ACHN (cell line): ENCODE data around the gene NXF1.
"Not testable (repeated sequence)": the region's sequence is repeated elsewhere in the genome, so short reads cannot be mapped to it uniquely, and the experiment has no call there.

Experiments used
- DNase-seq: peaks from one replicate; pipeline ENCODE4 v3.0.0-alpha.2; 2015
- in situ Hi-C: cut with HindIII; loops from 2 replicates; pipeline ENCODE4 v1.10.0; 2017; ENCODE audit warnings: low sequenced_read_pairs, low pct_ligation_motif_present, low pct_unique_long_range_greater_than_20kb

NXF1 gene

GRCh38 chr11:62794201-62794775 lies 11.0 kb downstream of the NXF1 start:
- no peak for DNase-seq
- in situ Hi-C loops: no loop called here

GRCh38 chr11:62792202-62792575 lies 13.1 kb downstream of the NXF1 start:
- no peak for DNase-seq

GRCh38 chr11:62791501-62792201 lies 13.6 kb downstream of the NXF1 start, which contains the start of gene TMEM223:
TSS of gene TMEM223 (minus strand) at chr11:62792006. CDS start at chr11:62791994, 12 bp downstream.
- peak; percentile 79 for DNase-seq

More at GRCh38 chr11:62792202-62792575, 13.1 kb downstream of the NXF1 start:
- in situ Hi-C loops: no loop called here

GRCh38 chr11:62789576-62789975 lies 15.7 kb downstream of the NXF1 start:
- no peak for DNase-seq
- in situ Hi-C loops: no loop called here

More at GRCh38 chr11:62791501-62792201, 13.6 kb downstream of the NXF1 start, which contains the start of gene TMEM223:
- in situ Hi-C loops: no loop called here

- in situ Hi-C loops: no loop called here
- DNase-seq: no peak
Measured at GRCh38 chr11:62788991-62789390, 16.2 kb downstream of the NXF1 start.

GRCh38 chr11:62787005-62787759 lies 18.1 kb downstream of the NXF1 start, which contains the start of gene TMEM179B:
TSS of gene TMEM179B (plus strand) at chr11:62787402. CDS start at chr11:62787432, 30 bp downstream.
- in situ Hi-C loops: no loop called here
- peak; percentile 97 for DNase-seq

GRCh38 chr11:62786318-62787004 lies 18.8 kb downstream of the NXF1 start:
- peak; percentile 83 for DNase-seq
- in situ Hi-C loops: no loop called here

GRCh38 chr11:62782753-62783152 lies 22.5 kb downstream of the NXF1 start:
- in situ Hi-C loops: no loop called here
- DNase-seq: no peak

- in situ Hi-C loops: no loop called here
- no peak for DNase-seq
Measured at GRCh38 chr11:62778441-62778840, 26.8 kb downstream of the NXF1 start.

GRCh38 chr11:62777389-62777788 lies 27.9 kb downstream of the NXF1 start:
- in situ Hi-C loops: no loop called here
- DNase-seq: no peak

- DNase-seq: no peak
- in situ Hi-C loops: no loop called here
Measured at GRCh38 chr11:62775646-62776045, 29.6 kb downstream of the NXF1 start.

- no peak for DNase-seq
- in situ Hi-C loops: no loop called here
Measured at GRCh38 chr11:62774407-62774806, 30.8 kb downstream of the NXF1 start.

GRCh38 chr11:62771144-62772021 lies 33.9 kb downstream of the NXF1 start, which contains the start of gene TAF6L:
TSS of gene TAF6L (plus strand) at chr11:62771396. CDS start at chr11:62775784, 4,388 bp downstream.
- DNase-seq: peak; percentile 94

GRCh38 chr11:62770778-62771143 lies 34.5 kb downstream of the NXF1 start:
- in situ Hi-C loops: no loop called here
- no peak for DNase-seq

More at GRCh38 chr11:62771144-62772021, 33.9 kb downstream of the NXF1 start, which contains the start of gene TAF6L:
- in situ Hi-C loops: no loop called here

- in situ Hi-C loops, DNase-seq: not testable (repeated sequence)
Measured at GRCh38 chr11:62760867-62761227, 44.4 kb downstream of the NXF1 start.

GRCh38 chr11:62757846-62758788 lies 47.1 kb downstream of the NXF1 start:
- in situ Hi-C loops: no loop called here
- no peak for DNase-seq

GRCh38 chr11:62755086-62755615 lies 50.1 kb downstream of the NXF1 start:
- no peak for DNase-seq
- in situ Hi-C loops: no loop called here
